A549 (cell line): Measurements from ENCODE around the gene MARCHF4. TPM values are rescaled to one million over a fixed set of nuclear protein-coding genes. Genes with fewer than 3 reads are reported as not detected.

Source experiments
- ATAC-seq, 2 experiments: fragments of 200-7000 bp in 1 of 2; fragments of >200 bp in 1 of 2; cut with Nextera tagmentation in 1 of 2; cut with Tn5 transposase in 1 of 2; 3 replicates each; pipeline versions ENCODE4 v1.8.0 to v1.9.1; 2018 to 2020; ENCODE audit warnings: mild to moderate bottlenecking in 1 of 2, moderate library complexity in 1 of 2
- CTCF ChIA-PET: fragments of 300-600 bp; sonication (Branson Sonifier 250); formaldehyde crosslinking; extraction: SDS; loops from one replicate; lab custom pipeline; 2021; ENCODE audit warnings: antibody characterized with exemption, inconsistent platforms; lab: Yijun Ruan, JAX
- POLR2A ChIA-PET: fragments of 350-600 bp; formaldehyde crosslinking; extraction: SDS; loops from one replicate; lab custom pipeline; 2021; ENCODE audit warnings: antibody characterized with exemption, inconsistent platforms; lab: Yijun Ruan, JAX
- DNase-seq, 2 experiments: peaks; one replicate each; pipeline versions ENCODE4 v3.0.0 to v3.0.0-alpha.2; 2011 to 2016; ENCODE audit warnings: low read depth in 1 of 2, low spot score in 1 of 2
- FAIRE-seq: peaks from 2 replicates; lab custom pipeline; 2011; peaks lifted over from hg19 to GRCh38; lab: Jason Lieb, UNC
- H3K27ac ChIP-seq, 2 experiments: fragments of >200 bp; sonication (Bioruptor Twin); formaldehyde crosslinking; 3 replicates each; pipeline ENCODE4 v1.5.1; 2016 to 2017
- H3K4me1 ChIP-seq: fragments of >200 bp; sonication (Bioruptor Twin); formaldehyde crosslinking; 3 replicates; pipeline ENCODE4 v1.6.1; 2016
- H3K4me2 ChIP-seq: fragments of >200 bp; sonication (Bioruptor Twin); formaldehyde crosslinking; 3 replicates; pipeline ENCODE4 v1.6.1; 2016
- H3K4me3 ChIP-seq: fragments of >200 bp; sonication (Bioruptor Twin); formaldehyde crosslinking; 3 replicates; pipeline ENCODE4 v1.5.1; 2016
- H3K9me3 ChIP-seq: fragments of >200 bp; sonication (Bioruptor Twin); formaldehyde crosslinking; 3 replicates; pipeline ENCODE4 v1.6.1; 2016
- ATOH8 ChIP-seq: fragments of 250-450 bp; sonication (Bioruptor Pico); IDR thresholded peaks from 2 replicates; pipeline ENCODE4 v1.5.0; 2020; ENCODE audit warnings: low read depth, mild to moderate bottlenecking, moderate library complexity
- CBX2 ChIP-seq: fragments of 200-600 bp; sonication (generic); IDR thresholded peaks from 2 replicates; pipeline ENCODE4 v1.6.1; 2016; ENCODE audit warnings: low read depth, mild to moderate bottlenecking, borderline replicate concordance
- CBX8 ChIP-seq: fragments of 200-600 bp; sonication (generic); IDR thresholded peaks from 2 replicates; pipeline ENCODE4 v1.6.1; 2016
- CTCF ChIP-seq: fragments of >200 bp; sonication (Bioruptor Twin); formaldehyde crosslinking; IDR thresholded peaks from 3 replicates; pipeline ENCODE4 v1.5.1; 2016
- EHF ChIP-seq: fragments of 250-450 bp; sonication (Bioruptor Pico); IDR thresholded peaks from 2 replicates; pipeline ENCODE4 v1.5.0; 2020; ENCODE audit warnings: mild to moderate bottlenecking
- FOXS1 ChIP-seq: fragments of 250-450 bp; sonication (Bioruptor Pico); IDR thresholded peaks from 2 replicates; pipeline ENCODE4 v1.5.0; 2020; ENCODE audit warnings: mild to moderate bottlenecking, moderate library complexity
- GATA3 ChIP-seq: IDR thresholded peaks from 2 replicates; pipeline ENCODE4 v1.6.1; 2012; ENCODE audit warnings: borderline replicate concordance
- HDAC2 ChIP-seq: fragments of 200-600 bp; sonication (generic); IDR thresholded peaks from 2 replicates; pipeline ENCODE4 v1.6.1; 2016
- HEYL ChIP-seq: fragments of 250-450 bp; sonication (Bioruptor Pico); IDR thresholded peaks from 2 replicates; pipeline ENCODE4 v1.8.0; 2021; ENCODE audit warnings: mild to moderate bottlenecking, moderate library complexity
- HOXA7 ChIP-seq: fragments of 250-450 bp; sonication (Bioruptor Pico); IDR thresholded peaks from 2 replicates; pipeline ENCODE4 v1.5.0; 2020; ENCODE audit warnings: mild to moderate bottlenecking, moderate library complexity
- JUNB ChIP-seq: fragments of >200 bp; sonication (Bioruptor Twin); formaldehyde crosslinking; IDR thresholded peaks from 2 replicates; pipeline ENCODE4 v1.6.1; 2016
- KDM5A ChIP-seq: fragments of 200-600 bp; sonication (generic); IDR thresholded peaks from 2 replicates; pipeline ENCODE4 v1.6.1; 2016; ENCODE audit warnings: antibody characterized with exemption, mild to moderate bottlenecking
- MAX ChIP-seq: IDR thresholded peaks from 2 replicates; pipeline ENCODE4 v1.6.1; 2012
- NPAS2 ChIP-seq: fragments of 250-450 bp; sonication (Bioruptor Pico); IDR thresholded peaks from 2 replicates; pipeline ENCODE4 v1.8.0; 2022; ENCODE audit warnings: mild to moderate bottlenecking, moderate library complexity, borderline replicate concordance
- PBX3 ChIP-seq: IDR thresholded peaks from 2 replicates; pipeline ENCODE4 v1.6.1; 2012
- POLR2A ChIP-seq: IDR thresholded peaks from 2 replicates; pipeline ENCODE4 v1.6.1; 2012; ENCODE audit warnings: mild to moderate bottlenecking, low read length
- POLR2AphosphoS2 ChIP-seq: conservative IDR thresholded peaks from 2 replicates; pipeline ENCODE4 v1.6.1; 2012; ENCODE audit warnings: low read length, improper control_type of control experiment, inconsistent platforms
- RFX5 ChIP-seq: fragments of 450-650 bp; IDR thresholded peaks from 2 replicates; pipeline ENCODE4 v1.7.1; 2014; ENCODE audit warnings: antibody characterized with exemption, mild to moderate bottlenecking, moderate library complexity
- RNF2 ChIP-seq: fragments of 200-600 bp; sonication (generic); IDR thresholded peaks from 2 replicates; pipeline ENCODE4 v1.6.1; 2016; ENCODE audit warnings: low read depth, mild to moderate bottlenecking, antibody characterized with exemption, moderate library complexity, borderline replicate concordance
- TP53 ChIP-seq: fragments of 250-450 bp; sonication (Bioruptor Pico); IDR thresholded peaks from 2 replicates; pipeline ENCODE4 v1.5.0; 2021; ENCODE audit warnings: mild to moderate bottlenecking, moderate library complexity
- WGBS: methylation state at CpG from one replicate; pipeline ENCODE4 v1.1.6; 2017; ENCODE audit errors: missing lambda C conversion rate; 5-methylcytosine and 5-hydroxymethylcytosine counted together
- polyA plus RNA-seq, 4 experiments: library from polyadenylated mRNA; depleted of rRNA in 3 of 4; stranded (reverse); fragments of >200 nt; fragmentation: RNase III in 1 of 4; extraction: RNeasy Plus Mini Kit Qiagen cat#74134 plus additional on column Dnase treatment in 1 of 4; gene quantifications; 2 replicates in 3 of 4; 3 replicates in 1 of 4; pipeline ENCODE4 v1.2.3, GENCODE V29; 2011 to 2017

MARCHF4 gene
- polyA plus RNA-seq, 2 of the 4 experiments (the other 2 are of a cell fraction) = 1.7 to 9.1 TPM

GRCh38 chr2:216410550-216410949, 38.3 kb upstream of the MARCHF4 start:
- ChIA-PET CTCF (no interaction called here), POLR2A (no interaction called here)
- no peak for ATAC-seq

GRCh38 chr2:216408426-216409290, 36.4 kb upstream of the MARCHF4 start:
- no peak for ATAC-seq
- no peak overlapping the region for H3K27ac ChIP-seq
- FAIRE-seq = no peak
- H3K9me3 ChIP-seq = no peaks in the 10 kb centered on the region
- WGBS = 68% methylated on average over 11 of the region's 11 CpGs
- TF ChIP-seq CBX8 (no peak), POLR2A (no peak)
- TF ChIP-seq, all 56 proteins: peak for 0
- H3K4me1 ChIP-seq = peaks cover 9% of the 10 kb centered on the region; the same call in 2 of the 3 replicates
- POLR2A ChIA-PET = no interaction called here
- no peak for DNase-seq
- CTCF ChIA-PET = interaction anchor here (0.6 kb wide), 1 partner anchor 34 kb away, joined by 5 read pairs; no protein-coding TSS in a partner anchor
- no peak overlapping the region for H3K4me3 ChIP-seq
- no peak overlapping the region for H3K4me2 ChIP-seq

More at GRCh38 chr2:216410550-216410949, 38.3 kb upstream of the MARCHF4 start:
- DNase-seq (no peak), FAIRE-seq (no peak)
- no peaks in the 10 kb centered on the region for H3K9me3 ChIP-seq
- WGBS = 90% methylated on average over 7 of the region's 7 CpGs
- TF ChIP-seq TP53 (CRISPR knock-in tag) (no peak), CBX2 (no peak), HDAC2 (no peak), GATA3 (no peak), EHF (CRISPR knock-in tag) (no peak), CBX8 (no peak), RNF2 (no peak), HEYL (CRISPR knock-in tag) (no peak), POLR2AphosphoS2 (no peak), JUNB (no peak), FOXS1 (CRISPR knock-in tag) (no peak), ATOH8 (CRISPR knock-in tag) (no peak), PBX3 (no peak), KDM5A (no peak), MAX (no peak), HOXA7 (no peak), NPAS2 (no peak)
- TF ChIP-seq, all 56 proteins: peak for 0
- Histone ChIP-seq H3K27ac (no peak overlapping the region), H3K4me2 (no peak overlapping the region), H3K4me3 (no peak overlapping the region), H3K4me1 (peaks cover 9% of the 10 kb centered on the region; the same call in 2 of the 3 replicates)

- no peak overlapping the region for H3K4me3 ChIP-seq
These were observed 34.5 kb upstream of the MARCHF4 start for GRCh38 chr2:216406826-216407225.

More at GRCh38 chr2:216406826-216407225, 34.5 kb upstream of the MARCHF4 start:
- no peak overlapping the region for H3K27ac ChIP-seq
- ATAC-seq (no peak), DNase-seq (no peak), FAIRE-seq (no peak)
- ChIA-PET POLR2A (no interaction called here), CTCF (interaction anchor here (1.1 to 1.2 kb wide), 2 partner anchors 34 to 191 kb away, joined by 4 to 5 read pairs; partner anchors contain the start of gene MARCHF4)
- no peak overlapping the region for H3K4me2 ChIP-seq
- no peaks in the 10 kb centered on the region for H3K9me3 ChIP-seq
- 0 out of 3 replicates have a peak, but pooled peaks cover 3% of the 10 kb centered on the region for H3K4me1 ChIP-seq
- WGBS = 83% methylated on average over 3 of the region's 3 CpGs
- no peak for TF ChIP-seq EHF (CRISPR knock-in tag)
- TF ChIP-seq RFX5 = no peak
- no peak for TF ChIP-seq CTCF
- TF ChIP-seq, all 56 proteins: peak for 0
